GM12864 (cell line): Measurements from ENCODE around the gene SSTR3.

ENCODE experiments used
- DNase-seq: peaks from one replicate; pipeline ENCODE4 v3.0.0-alpha.2; 2011; ENCODE audit warnings: low read depth
- H3K4me3 ChIP-seq: 2 replicates; pipeline ENCODE4 v1.5.1; 2011; ENCODE audit warnings: mild to moderate bottlenecking, low read depth, low read length, control low read depth
- TF ChIP-seq, protein P1 (sequence below): IDR thresholded peaks from 2 replicates; pipeline ENCODE4 v1.5.1; 2011; ENCODE audit warnings: low read depth, mild to moderate bottlenecking, moderate library complexity, low read length, control low read depth, inconsistent platforms; ENCODE audit errors: missing control alignments

SSTR3 gene

GRCh38 chr22:37196539-37197450 lies 15.5 kb downstream of the SSTR3 start:
- no peak for DNase-seq
- TF ChIP-seq, protein P1, sequence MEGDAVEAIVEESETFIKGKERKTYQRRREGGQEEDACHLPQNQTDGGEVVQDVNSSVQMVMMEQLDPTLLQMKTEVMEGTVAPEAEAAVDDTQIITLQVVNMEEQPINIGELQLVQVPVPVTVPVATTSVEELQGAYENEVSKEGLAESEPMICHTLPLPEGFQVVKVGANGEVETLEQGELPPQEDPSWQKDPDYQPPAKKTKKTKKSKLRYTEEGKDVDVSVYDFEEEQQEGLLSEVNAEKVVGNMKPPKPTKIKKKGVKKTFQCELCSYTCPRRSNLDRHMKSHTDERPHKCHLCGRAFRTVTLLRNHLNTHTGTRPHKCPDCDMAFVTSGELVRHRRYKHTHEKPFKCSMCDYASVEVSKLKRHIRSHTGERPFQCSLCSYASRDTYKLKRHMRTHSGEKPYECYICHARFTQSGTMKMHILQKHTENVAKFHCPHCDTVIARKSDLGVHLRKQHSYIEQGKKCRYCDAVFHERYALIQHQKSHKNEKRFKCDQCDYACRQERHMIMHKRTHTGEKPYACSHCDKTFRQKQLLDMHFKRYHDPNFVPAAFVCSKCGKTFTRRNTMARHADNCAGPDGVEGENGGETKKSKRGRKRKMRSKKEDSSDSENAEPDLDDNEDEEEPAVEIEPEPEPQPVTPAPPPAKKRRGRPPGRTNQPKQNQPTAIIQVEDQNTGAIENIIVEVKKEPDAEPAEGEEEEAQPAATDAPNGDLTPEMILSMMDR = no peak
- no peak overlapping the region for H3K4me3 ChIP-seq

GRCh38 chr22:37195921-37196320 lies 16.4 kb downstream of the SSTR3 start:
- TF ChIP-seq, protein P1 = no peak
- H3K4me3 ChIP-seq = no peak overlapping the region
- no peak for DNase-seq

- no peak for DNase-seq
- no peak overlapping the region for H3K4me3 ChIP-seq
- TF ChIP-seq, protein P1 = no peak
Measured at GRCh38 chr22:37194750-37195149, 17.5 kb downstream of the SSTR3 start.

GRCh38 chr22:37193629-37194191 lies 18.6 kb downstream of the SSTR3 start:
- TF ChIP-seq, protein P1 = no peak
- no peak for DNase-seq
- H3K4me3 ChIP-seq = no peak overlapping the region

GRCh38 chr22:37192741-37193140 lies 19.5 kb downstream of the SSTR3 start:
- H3K4me3 ChIP-seq = no peak overlapping the region
- DNase-seq = no peak
- TF ChIP-seq, protein P1 = no peak

- no peak for DNase-seq
- H3K4me3 ChIP-seq = no peak overlapping the region
- TF ChIP-seq, protein P1 = no peak
Measured at GRCh38 chr22:37192204-37192603, 20.1 kb downstream of the SSTR3 start.
